H1 (cell line): ENCODE measurements around the gene CHCHD6. TPM values are rescaled to one million over a fixed set of nuclear protein-coding genes. Genes with fewer than 3 reads are reported as not detected.

ENCODE experiments used
- CTCF ChIA-PET: fragments of 300-600 bp; sonication (Branson Sonifier 250); formaldehyde crosslinking; loops from one replicate; lab custom pipeline; 2021; ENCODE audit not compliant: partially characterized antibody; lab: Charles Lee
- POLR2A ChIA-PET: fragments of 300-600 bp; sonication (Branson Sonifier 250); formaldehyde crosslinking; loops from one replicate; lab custom pipeline; 2021; ENCODE audit warnings: inconsistent platforms; ENCODE audit not compliant: partially characterized antibody; lab: Charles Lee
- DNase-seq, 2 experiments: peaks; one replicate each; pipeline versions ENCODE4 v3.0.0 to v3.0.0-alpha.2; 2010 to 2022; ENCODE audit warnings: low spot score in 2 of 2, low read depth in 1 of 2, mixed read lengths in 1 of 2
- FAIRE-seq: peaks from 2 replicates; lab custom pipeline; 2011; peaks lifted over from hg19 to GRCh38; lab: Jason Lieb, UNC
- H2AFZ ChIP-seq: 2 replicates; pipeline ENCODE4 v1.8.1; 2012; ENCODE audit warnings: low read length, inconsistent platforms
- H2AK5ac ChIP-seq: 2 replicates; pipeline ENCODE4 v1.6.1; 2013; ENCODE audit warnings: low read depth, low read length
- H2BK120ac ChIP-seq: replicated peaks from 2 replicates; pipeline ENCODE3; 2013; ENCODE audit warnings: low read depth, low read length, inconsistent platforms
- H2BK12ac ChIP-seq: 2 replicates; pipeline ENCODE4 v1.6.1; 2013; ENCODE audit warnings: low read depth, low read length
- H2BK15ac ChIP-seq: 2 replicates; pipeline ENCODE4 v1.6.1; 2013; ENCODE audit warnings: low read length
- H2BK20ac ChIP-seq: 2 replicates; pipeline ENCODE4 v1.6.1; 2013; ENCODE audit warnings: low read length
- H2BK5ac ChIP-seq: 2 replicates; pipeline ENCODE4 v1.6.1; 2013; ENCODE audit warnings: low read depth, low read length
- H3K14ac ChIP-seq: 2 replicates; pipeline ENCODE4 v1.6.1; 2013; ENCODE audit warnings: inconsistent platforms; ENCODE audit not compliant: insufficient read length
- H3K18ac ChIP-seq: 2 replicates; pipeline ENCODE4 v1.6.1; 2013; ENCODE audit warnings: low read length; ENCODE audit errors: extremely low read depth
- H3K23ac ChIP-seq: 2 replicates; pipeline ENCODE4 v1.6.1; 2013; ENCODE audit warnings: inconsistent platforms; ENCODE audit not compliant: insufficient read length
- H3K23me2 ChIP-seq: 2 replicates; pipeline ENCODE4 v1.6.1; 2013; ENCODE audit warnings: low read depth, low read length
- H3K27ac ChIP-seq: 2 replicates; pipeline ENCODE4 v1.6.1; 2011; ENCODE audit warnings: low read depth, low read length, inconsistent platforms
- H3K27me3 ChIP-seq, 4 experiments: replicated peaks in 1 of 4; 1 replicate in 1 of 4; 2 replicates in 3 of 4; pipeline versions ENCODE4 v1.6.1 to v1.8.1; 2011 to 2013; ENCODE audit warnings: low read length in 3 of 4, mild to moderate bottlenecking in 3 of 4, inconsistent platforms in 2 of 4, mixed read lengths in 2 of 4, moderate library complexity in 1 of 4; ENCODE audit not compliant: control insufficient read depth in 3 of 4, insufficient read depth in 3 of 4; ENCODE audit errors: extremely low read depth in 1 of 4
- H3K36me3 ChIP-seq, 4 experiments: 2 replicates each; pipeline versions ENCODE4 v1.6.1 to v1.8.1; 2011 to 2013; ENCODE audit warnings: mild to moderate bottlenecking in 4 of 4, low read length in 3 of 4, moderate library complexity in 2 of 4, control low read depth in 1 of 4, inconsistent platforms in 1 of 4; ENCODE audit not compliant: insufficient read depth in 4 of 4, control insufficient read depth in 2 of 4
- H3K4ac ChIP-seq: replicated peaks from 2 replicates; pipeline ENCODE3; 2013; ENCODE audit warnings: low read length, low read depth, mixed read lengths, inconsistent platforms; ENCODE audit not compliant: insufficient read length
- H3K4me1 ChIP-seq, 4 experiments: replicated peaks in 1 of 4; 1 replicate in 1 of 4; 2 replicates in 3 of 4; pipeline versions ENCODE4 v1.6.1 to v1.8.1; 2011 to 2013; ENCODE audit warnings: low read length in 3 of 4, inconsistent platforms in 2 of 4, mixed read lengths in 1 of 4; ENCODE audit not compliant: insufficient read depth in 4 of 4, control insufficient read depth in 3 of 4
- H3K4me2 ChIP-seq, 2 experiments: 2 replicates each; pipeline versions ENCODE4 v1.6.1 to v1.8.1; 2011 to 2013; ENCODE audit warnings: low read depth in 2 of 2, low read length in 2 of 2, control low read depth in 1 of 2, inconsistent platforms in 1 of 2, mild to moderate bottlenecking in 1 of 2; ENCODE audit not compliant: insufficient read depth in 1 of 2
- H3K4me3 ChIP-seq, 4 experiments: fragments of 200-600, 300-600 bp in 1 of 4; sonication (generic), shearing (Covaris generic), sonication (Bioruptor Twin) in 1 of 4; 2 replicates each; pipeline versions ENCODE4 v1.5.1 to v1.8.1; 2011 to 2016; ENCODE audit warnings: low read length in 4 of 4, low read depth in 3 of 4, control low read depth in 2 of 4, inconsistent platforms in 2 of 4, mild to moderate bottlenecking in 2 of 4, mixed read lengths in 1 of 4, moderate library complexity in 1 of 4; ENCODE audit not compliant: insufficient read depth in 2 of 4; ENCODE audit errors: extremely low read depth in 1 of 4
- H3K56ac ChIP-seq: replicated peaks from 2 replicates; pipeline ENCODE3; 2013; ENCODE audit warnings: low read depth, mild to moderate bottlenecking, mixed read lengths, low read length, inconsistent platforms; ENCODE audit not compliant: insufficient read length
- H3K79me1 ChIP-seq: 2 replicates; pipeline ENCODE4 v1.6.1; 2013; ENCODE audit warnings: low read depth, low read length, control low read depth
- H3K79me2 ChIP-seq, 2 experiments: 2 replicates each; pipeline versions ENCODE4 v1.6.1 to v1.8.1; 2012 to 2013; ENCODE audit warnings: low read length in 2 of 2, mild to moderate bottlenecking in 2 of 2, inconsistent platforms in 1 of 2; ENCODE audit not compliant: insufficient read depth in 2 of 2, control insufficient read depth in 1 of 2
- H3K9ac ChIP-seq, 4 experiments: replicated peaks in 1 of 4; 1 replicate in 1 of 4; 2 replicates in 3 of 4; pipeline versions ENCODE4 v1.6.1 to v1.8.1; 2011 to 2013; ENCODE audit warnings: low read depth in 3 of 4, low read length in 3 of 4, control low read depth in 2 of 4, mild to moderate bottlenecking in 2 of 4, moderate library complexity in 2 of 4, inconsistent platforms in 1 of 4; ENCODE audit errors: extremely low read depth in 1 of 4
- H3K9me3 ChIP-seq, 2 experiments: 2 replicates each; pipeline versions ENCODE4 v1.6.1 to v1.8.1; 2012 to 2013; ENCODE audit warnings: mild to moderate bottlenecking in 2 of 2, moderate library complexity in 2 of 2, control low read depth in 1 of 2, inconsistent platforms in 1 of 2, low read depth in 1 of 2, low read length in 1 of 2, mixed read lengths in 1 of 2; ENCODE audit not compliant: insufficient read depth in 2 of 2
- H4K20me1 ChIP-seq, 2 experiments: replicated peaks in 1 of 2; 2 replicates each; pipeline versions ENCODE3 to v1.8.1; 2011 to 2013; ENCODE audit warnings: inconsistent platforms in 2 of 2, low read length in 2 of 2, mild to moderate bottlenecking in 1 of 2; ENCODE audit not compliant: insufficient read depth in 2 of 2, control insufficient read depth in 1 of 2
- H4K5ac ChIP-seq: 2 replicates; pipeline ENCODE4 v1.6.1; 2013; ENCODE audit warnings: low read length, low read depth, mixed read lengths, inconsistent platforms; ENCODE audit not compliant: insufficient read length
- H4K8ac ChIP-seq: 2 replicates; pipeline ENCODE4 v1.8.0; 2013; ENCODE audit warnings: mild to moderate bottlenecking, moderate library complexity, low read length, inconsistent platforms; ENCODE audit not compliant: insufficient read depth; ENCODE audit errors: extremely low read depth
- H4K91ac ChIP-seq: replicated peaks from 2 replicates; pipeline ENCODE3; 2013; ENCODE audit warnings: low read length, mixed read lengths, inconsistent platforms; ENCODE audit not compliant: insufficient read length
- CHD1 ChIP-seq: IDR thresholded peaks from 2 replicates; pipeline ENCODE4 v1.6.1; 2012; ENCODE audit warnings: low read depth, low read length, improper control_type of control experiment
- SRF ChIP-seq: IDR thresholded peaks from 2 replicates; pipeline ENCODE4 v1.6.1; 2011; ENCODE audit warnings: mild to moderate bottlenecking, low read depth, low read length, moderate library complexity
- WGBS, 2 experiments: shearing (Covaris generic) in 1 of 2; methylation state at CpG; one replicate each; pipeline versions ENCODE4 v1.1.6 to v1.1.7; 2013 to 2015; ENCODE audit warnings: low lambda C conversion rate in 2 of 2, mixed read lengths in 2 of 2, inconsistent platforms in 1 of 2, low coverage in 1 of 2, missing lambda C conversion rate in 1 of 2; ENCODE audit not compliant: insufficient replicate concordance in 2 of 2, insufficient coverage in 1 of 2, insufficient read length in 1 of 2; ENCODE audit errors: extremely low coverage in 1 of 2, missing lambda C conversion rate in 1 of 2; 5-methylcytosine and 5-hydroxymethylcytosine counted together
- polyA plus RNA-seq, 7 experiments: library from polyadenylated mRNA; depleted of rRNA in 3 of 7; stranded (reverse) in 5 of 7; unstranded in 2 of 7; fragments of >200 nt in 5 of 7; fragments of 200-250 nt in 2 of 7; gene quantifications; 1 replicate in 5 of 7; 2 replicates in 1 of 7; 4 replicates in 1 of 7; pipeline versions ENCODE4 v1.2.1 to v1.2.3, GENCODE V29; 2011 to 2013; ENCODE audit warnings: missing spikeins in 2 of 7, mixed read lengths in 2 of 7
- total RNA-seq: library from RNA; stranded (reverse); fragmentation: NEBNext Ultra II Directional; extraction: Animal tissue kit (Norgen Biotek cat#: 25700); gene quantifications from 2 replicates; pipeline ENCODE4 v1.2.1, GENCODE V29; 2021
- TF ChIP-seq, protein P1 (sequence below): IDR thresholded peaks from 2 replicates; pipeline ENCODE4 v1.6.1; 2012; ENCODE audit warnings: inconsistent platforms

Gene CHCHD6
- total and polyA plus RNA-seq, 2 of the 8 experiments (the other 6 are each of a cell fraction or from before 2014, with no cell fraction given): 32.4 to 37.6 TPM

DNA sequence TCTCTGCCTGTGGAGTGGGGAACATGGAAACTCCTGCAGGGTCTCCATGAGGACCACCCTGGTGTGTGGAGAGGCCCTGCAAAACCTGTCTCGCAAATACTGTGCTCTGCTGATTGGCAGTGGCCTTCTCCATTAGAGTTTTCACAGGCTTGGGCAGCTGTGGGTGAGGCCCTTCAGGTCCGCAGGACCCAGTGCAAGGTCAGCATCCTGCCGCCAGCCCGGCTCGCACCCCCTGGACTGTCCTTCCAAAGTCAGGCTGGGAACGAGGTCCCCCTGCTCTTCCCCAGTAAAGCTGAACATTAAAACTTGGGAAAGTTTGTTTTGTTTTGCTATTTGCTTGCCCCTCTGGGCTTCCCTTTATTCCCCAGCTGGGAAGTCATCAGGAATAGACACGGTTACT lies 193.9 kb downstream of the CHCHD6 start:
- Histone ChIP-seq H3K18ac (no peak overlapping the region), H4K5ac (no peak overlapping the region), H3K9me3 (no peaks in the 10 kb centered on the region), H3K9ac (no peak overlapping the region), H4K8ac (no peak overlapping the region; the same call in 1 of the 2 replicates), H3K79me2 (no peaks in the 10 kb centered on the region), H3K27me3 (no peaks in the 10 kb centered on the region), H2BK20ac (no peak overlapping the region), H3K23ac (no peak overlapping the region), H3K23me2 (no peaks in the 10 kb centered on the region), H3K36me3 (no peaks in the 10 kb centered on the region), H3K4me1 (peaks cover 0 to 12% (median 6%) of the 10 kb centered on the region in 4 experiments; a peak in 5 of 7 replicates), H3K56ac (no peak overlapping the region), H2BK15ac (no peak overlapping the region), H3K4me2 (no peak overlapping the region), H3K4me3 (no peak overlapping the region), H3K4ac (no peak overlapping the region), H2BK5ac (no peak overlapping the region), H3K79me1 (peaks cover 2% of the 10 kb centered on the region; the same call in 1 of the 2 replicates), H4K91ac (no peak overlapping the region), H4K20me1 (peaks cover 0 to 1% of the 10 kb centered on the region in 2 experiments), H2AK5ac (no peak overlapping the region), H2BK12ac (no peak overlapping the region), H3K27ac (no peak overlapping the region), H2AFZ (no peak overlapping the region), H2BK120ac (no peak overlapping the region), H3K14ac (no peak overlapping the region)
- DNase-seq: no peak
- WGBS, 2 experiments: 94% methylated on average over 7 of the region's 7 CpGs; no CpG with 5 or more reads in 1 of the 2 experiments
- no peak for FAIRE-seq
- CTCF ChIA-PET: interaction anchor here (1.1 to 1.2 kb wide), 2 partner anchors 86 to 510 kb away, joined by 3 read pairs; no protein-coding TSS in a partner anchor
- POLR2A ChIA-PET: no interaction called here
- no peak for TF ChIP-seq SRF
- TF ChIP-seq, protein P1, sequence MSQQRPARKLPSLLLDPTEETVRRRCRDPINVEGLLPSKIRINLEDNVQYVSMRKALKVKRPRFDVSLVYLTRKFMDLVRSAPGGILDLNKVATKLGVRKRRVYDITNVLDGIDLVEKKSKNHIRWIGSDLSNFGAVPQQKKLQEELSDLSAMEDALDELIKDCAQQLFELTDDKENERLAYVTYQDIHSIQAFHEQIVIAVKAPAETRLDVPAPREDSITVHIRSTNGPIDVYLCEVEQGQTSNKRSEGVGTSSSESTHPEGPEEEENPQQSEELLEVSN: no peak
- TF ChIP-seq CHD1: no peak
- TF ChIP-seq, all 59 proteins: peak for 0
